ENCODE results near the gene SCARF1.

The SCARF1 gene

GRCh38 chr17:1645207-1646171 lies at the start of gene SCARF1:
Gene SCARF1, minus strand, starts transcription at chr17:1645732. Its CDS starts 35 bp downstream, at chr17:1645697.
- no peak for TF ChIP-seq CTCF (IDR thresholded peaks at IDR 0.05)

- TF ChIP-seq CTCF (IDR thresholded peaks at IDR 0.05): no peak
Measured at GRCh38 chr17:1693339-1693738, 47.8 kb upstream of the SCARF1 start.

GRCh38 chr17:1690544-1691221 lies 45.2 kb upstream of the SCARF1 start:
- no peak for TF ChIP-seq CTCF (IDR thresholded peaks at IDR 0.05)

- no peak for TF ChIP-seq CTCF (IDR thresholded peaks at IDR 0.05)
Measured at GRCh38 chr17:1686086-1686485, 40.6 kb upstream of the SCARF1 start.

- TF ChIP-seq CTCF (IDR thresholded peaks at IDR 0.05): no peak
Measured at GRCh38 chr17:1684378-1685189, 39.1 kb upstream of the SCARF1 start, which contains the start of gene PRPF8. Gene PRPF8, minus strand, starts transcription at chr17:1684867. Its CDS starts 296 bp downstream, at chr17:1684571.

- no peak for TF ChIP-seq CTCF (IDR thresholded peaks at IDR 0.05)
Measured at GRCh38 chr17:1683459-1683858, 37.9 kb upstream of the SCARF1 start.

- TF ChIP-seq CTCF (IDR thresholded peaks at IDR 0.05): no peak
Measured at GRCh38 chr17:1676401-1676800, 30.9 kb upstream of the SCARF1 start.
